T47D (cell line): Measurements from ENCODE around the gene CSNK1E.
A peak's percentile ranks its signal among the peaks of the same experiment; 100 is the strongest.

Experiments used
- DNase-seq, 2 experiments: peaks; one replicate each; pipeline versions ENCODE4 v3.0.0 to v3.0.0-alpha.2; 2011 to 2012; ENCODE audit warnings: low read depth in 1 of 2, low spot score in 1 of 2
- JUND ChIP-seq: IDR thresholded peaks from 2 replicates; pipeline ENCODE4 v1.6.1; 2012; ENCODE audit warnings: low read depth
- in situ Hi-C: cut with HindIII; loops from 2 replicates; pipeline ENCODE4 v1.10.0; 2016; ENCODE audit warnings: low sequenced_read_pairs, low pct_unique_long_range_greater_than_20kb

The CSNK1E gene

DNA sequence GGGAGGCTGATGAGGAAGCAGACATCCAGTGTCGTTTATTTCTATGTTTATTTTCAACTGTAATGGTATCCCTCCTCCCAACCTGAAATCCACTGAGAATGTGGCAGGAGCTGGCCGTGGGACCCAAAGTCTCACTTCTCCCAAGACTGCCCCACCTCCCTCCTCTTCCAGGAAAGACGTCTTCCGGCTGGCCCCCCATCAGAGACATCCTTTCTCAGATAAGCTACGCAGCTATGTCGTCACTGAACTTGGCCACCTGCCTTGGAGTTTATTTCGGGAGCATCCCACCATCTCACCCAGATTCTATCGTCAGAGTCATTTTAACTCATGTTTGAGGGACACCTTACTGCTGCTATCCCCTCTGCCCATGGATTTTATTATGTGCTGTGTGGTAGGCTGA lies 58.3 kb downstream of the CSNK1E start:
- in situ Hi-C loops, result no loop called here
- DNase-seq, result no peak
- TF ChIP-seq JUND, result no peak

DNA sequence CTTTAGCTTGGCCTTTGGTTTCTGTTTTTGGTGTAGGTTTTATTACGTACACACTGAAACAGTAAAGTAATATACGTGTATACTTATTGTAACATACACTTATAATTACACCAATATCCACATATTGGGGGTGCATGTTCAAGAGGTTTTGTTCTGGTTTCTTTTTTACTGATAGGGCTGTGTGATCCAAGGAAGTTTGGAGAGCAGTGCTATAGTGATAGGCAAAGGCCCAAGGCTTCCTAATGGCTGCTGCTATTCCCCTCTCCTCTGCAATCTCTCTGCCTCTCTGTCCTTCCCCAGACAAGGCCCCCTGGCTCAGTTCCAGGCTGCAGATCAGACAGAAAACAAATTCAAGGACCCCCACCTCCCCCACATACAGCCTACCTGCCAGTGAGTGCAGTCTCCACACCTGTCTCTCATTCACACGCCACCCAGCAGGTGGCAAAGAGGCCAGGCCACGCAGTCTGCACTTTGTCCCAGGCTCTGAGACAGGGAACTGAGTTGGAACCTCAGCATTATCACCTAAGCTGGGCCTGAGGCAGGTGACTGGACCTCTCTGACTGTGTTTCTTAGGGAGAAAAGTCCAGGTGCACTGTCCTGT lies 59.5 kb downstream of the CSNK1E start:
- DNase-seq, result peak in 1 of 2 experiments; percentile 27
- in situ Hi-C loops, result no loop called here
- TF ChIP-seq JUND, result no peak

DNA sequence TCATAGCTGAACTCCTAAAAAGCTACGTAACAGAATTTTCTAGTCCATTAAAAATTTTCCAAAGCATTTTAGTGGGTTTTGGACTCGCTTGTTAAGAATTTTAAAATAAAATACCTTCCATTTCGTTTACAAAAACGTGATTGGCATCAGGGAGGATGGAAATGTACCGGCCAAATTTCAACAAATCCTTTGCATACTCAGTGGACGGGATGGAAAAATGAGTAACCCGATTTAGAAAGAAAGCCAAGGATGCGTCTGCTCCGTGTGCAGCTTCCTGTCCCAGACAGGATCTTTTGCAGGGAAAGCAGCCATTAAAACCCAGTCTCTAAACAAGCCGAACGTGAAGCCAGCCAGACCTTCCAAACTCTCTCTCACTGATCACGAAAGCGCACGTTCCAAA lies 60.1 kb downstream of the CSNK1E start:
- TF ChIP-seq JUND, result no peak
- in situ Hi-C loops, result no loop called here
- DNase-seq, result no peak

DNA sequence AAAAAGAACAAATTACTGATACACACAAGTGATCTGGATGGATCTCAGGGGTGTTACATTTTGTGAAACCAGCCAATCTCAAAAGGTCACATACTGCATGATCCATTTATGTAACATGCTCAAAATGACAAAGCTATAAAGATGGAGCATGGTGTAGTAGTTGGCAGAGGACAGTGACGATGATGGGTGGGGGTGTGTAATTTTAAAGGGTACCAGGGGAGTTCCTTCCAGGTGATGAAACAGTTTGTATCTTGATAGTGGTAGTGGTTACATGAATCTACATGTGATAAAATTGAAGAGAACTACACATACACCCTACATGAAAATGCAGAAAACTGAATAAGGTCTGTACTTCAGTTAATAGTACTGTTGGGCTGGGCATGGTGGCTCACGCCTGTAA lies 61.5 kb downstream of the CSNK1E start:
- no peak for DNase-seq
- TF ChIP-seq JUND, result no peak
- in situ Hi-C loops, result no loop called here

DNA sequence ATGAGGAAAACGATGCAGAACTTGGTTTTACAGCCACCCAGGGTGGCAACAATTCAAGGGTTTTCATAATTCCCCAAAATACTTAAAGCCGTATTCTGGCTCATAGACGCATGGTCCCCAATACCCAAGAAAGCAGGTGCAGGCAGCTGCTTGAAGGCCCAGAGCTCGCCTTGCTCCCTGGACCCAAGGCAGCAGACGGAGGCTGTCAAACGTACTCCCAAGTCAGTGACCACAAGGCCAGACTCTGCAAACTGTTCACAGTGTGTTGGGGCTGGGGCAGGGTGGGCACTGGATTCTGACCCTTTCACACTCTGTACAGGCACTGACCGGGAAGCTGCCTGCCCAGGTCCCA lies 65.9 kb downstream of the CSNK1E start:
- TF ChIP-seq JUND, result no peak
- in situ Hi-C loops, result no loop called here
- no peak for DNase-seq

DNA sequence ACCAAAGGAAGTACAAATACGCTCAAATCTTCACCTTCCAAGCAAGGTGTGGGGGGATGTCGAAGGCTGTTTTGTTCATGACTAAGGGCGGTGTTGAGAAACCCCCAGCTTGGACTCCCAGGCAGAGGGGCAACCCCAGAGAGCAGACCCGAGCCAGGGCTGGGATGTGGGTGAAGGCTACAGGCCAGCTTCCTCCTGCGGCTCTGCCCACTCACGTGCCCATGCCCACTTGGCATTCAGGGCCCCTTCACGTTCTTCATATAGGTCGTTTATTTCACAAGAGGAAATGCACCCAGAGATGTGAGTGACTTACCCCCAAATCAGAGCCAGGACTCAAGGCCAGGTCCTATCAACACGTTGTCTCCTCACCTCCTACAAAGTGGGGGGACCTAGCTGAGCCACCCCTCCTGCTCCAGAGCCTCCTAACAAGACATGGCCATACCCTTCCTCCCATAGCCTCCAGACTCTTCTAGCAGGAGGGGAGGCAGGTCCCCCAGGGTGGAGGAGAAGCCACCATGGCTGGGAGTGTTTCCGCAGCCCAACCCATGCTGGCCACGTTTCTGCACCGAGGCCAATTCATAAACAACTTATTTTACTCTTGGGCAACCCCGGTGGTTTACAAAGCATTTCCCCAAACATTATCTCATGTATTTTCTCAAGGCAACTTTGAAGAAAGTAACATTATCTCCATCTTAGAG lies 66.4 kb downstream of the CSNK1E start:
- in situ Hi-C loops, result no loop called here
- DNase-seq, result no peak
- no peak for TF ChIP-seq JUND

DNA sequence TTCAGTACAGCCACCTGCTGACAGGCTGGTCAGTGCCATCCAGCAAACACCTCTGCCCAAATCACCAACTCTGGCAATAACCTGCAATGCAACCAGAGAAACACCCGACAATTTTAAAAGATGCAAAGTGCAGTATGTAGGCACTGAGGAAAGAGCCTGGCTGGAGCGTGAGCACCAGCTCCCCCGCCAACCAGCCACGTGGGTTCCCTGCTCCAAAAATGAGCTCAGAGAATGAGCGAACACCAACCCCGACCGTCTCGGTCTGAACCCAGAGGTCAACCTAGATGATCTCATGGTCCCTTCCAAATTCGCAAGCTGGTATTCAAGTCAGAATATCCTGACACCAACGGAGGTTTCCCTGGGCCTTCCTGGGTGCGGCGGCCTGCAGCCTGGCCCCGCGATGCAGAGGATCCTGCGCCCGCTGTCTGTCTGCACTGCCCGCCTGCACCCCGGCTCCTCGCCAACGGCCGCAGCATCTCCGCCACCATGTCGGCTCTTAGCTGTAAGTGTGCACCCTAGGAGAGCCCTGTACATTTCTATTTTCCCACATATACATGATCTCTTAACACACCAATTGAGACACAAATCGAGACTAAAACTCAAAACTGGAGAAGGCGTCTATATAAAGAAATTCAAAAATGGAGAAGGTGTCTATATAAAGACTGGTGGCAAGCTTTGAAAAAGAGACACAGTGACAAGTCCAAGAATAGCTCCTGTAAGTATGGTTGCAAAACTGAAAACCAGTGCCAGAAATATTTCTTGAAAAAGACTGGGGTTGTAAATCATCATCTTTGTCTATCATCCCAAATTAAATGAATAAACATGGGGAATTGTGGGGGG lies 67.2 kb downstream of the CSNK1E start:
- no peak for DNase-seq
- TF ChIP-seq JUND, result no peak
- in situ Hi-C loops, result no loop called here

DNA sequence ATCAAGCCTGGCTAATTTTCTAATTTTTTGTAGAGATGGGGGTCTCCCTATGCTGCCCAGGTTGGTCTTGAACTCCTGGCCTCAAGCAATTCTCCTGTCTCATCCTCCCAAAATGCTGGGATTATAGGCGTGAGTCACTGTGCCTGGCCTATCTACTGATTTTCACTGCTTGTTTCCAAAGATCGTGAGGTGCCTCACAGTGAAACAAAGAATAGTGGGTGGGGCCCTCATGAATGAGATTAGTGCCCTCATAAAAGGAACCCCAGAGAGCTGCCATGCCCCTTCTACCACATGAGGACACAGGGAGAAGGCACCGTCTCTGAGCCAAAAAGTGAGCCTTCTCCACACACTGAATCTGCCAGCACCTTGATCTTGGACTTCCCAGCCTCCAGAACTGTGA lies 67.9 kb downstream of the CSNK1E start:
- TF ChIP-seq JUND, result no peak
- DNase-seq, result no peak
- in situ Hi-C loops, result no loop called here

DNA sequence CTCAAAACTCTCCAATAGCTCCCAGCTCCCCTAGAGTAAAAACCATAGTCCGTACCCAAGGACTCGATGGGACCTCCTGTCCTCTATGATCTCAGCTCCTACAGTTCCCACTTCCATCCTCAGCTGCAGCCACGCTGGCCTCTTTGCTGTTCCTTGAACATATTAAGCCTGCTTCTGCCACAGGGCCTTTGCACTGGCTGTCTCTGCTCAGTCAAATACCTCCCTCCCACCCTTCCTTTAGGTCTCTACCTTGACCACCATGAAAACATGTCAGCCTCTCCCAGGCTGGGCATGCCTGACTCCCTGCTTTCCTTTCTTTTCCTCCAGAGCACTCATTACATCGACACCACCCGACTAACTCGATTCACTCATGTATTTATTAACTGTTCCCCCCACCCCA lies 69.0 kb downstream of the CSNK1E start:
- in situ Hi-C loops, result no loop called here
- DNase-seq, result no peak

DNA sequence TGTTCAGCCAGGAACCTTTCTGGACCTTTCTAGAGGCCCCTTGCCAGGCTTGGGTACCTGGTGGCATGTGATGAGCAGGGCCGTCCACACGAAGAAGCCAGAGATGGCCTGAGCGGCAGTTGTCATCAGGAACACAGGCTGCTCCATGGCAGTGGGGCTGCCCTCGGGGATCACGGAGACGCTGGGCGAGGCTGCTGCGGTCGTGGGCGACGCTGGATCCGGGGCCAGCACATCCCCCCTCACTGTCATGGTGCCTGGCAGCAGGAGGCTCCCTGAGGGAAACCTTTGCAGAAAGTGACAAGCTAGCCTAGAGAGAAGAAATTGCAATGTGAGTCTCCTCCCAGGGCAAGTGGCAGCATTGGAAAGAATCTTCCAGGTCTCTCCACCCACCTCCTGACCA lies 69.5 kb downstream of the CSNK1E start:
- no peak for DNase-seq
- no peak for TF ChIP-seq JUND
- in situ Hi-C loops, result no loop called here

More for the DNA sequence above, 69.0 kb downstream of the CSNK1E start:
- no peak for TF ChIP-seq JUND

DNA sequence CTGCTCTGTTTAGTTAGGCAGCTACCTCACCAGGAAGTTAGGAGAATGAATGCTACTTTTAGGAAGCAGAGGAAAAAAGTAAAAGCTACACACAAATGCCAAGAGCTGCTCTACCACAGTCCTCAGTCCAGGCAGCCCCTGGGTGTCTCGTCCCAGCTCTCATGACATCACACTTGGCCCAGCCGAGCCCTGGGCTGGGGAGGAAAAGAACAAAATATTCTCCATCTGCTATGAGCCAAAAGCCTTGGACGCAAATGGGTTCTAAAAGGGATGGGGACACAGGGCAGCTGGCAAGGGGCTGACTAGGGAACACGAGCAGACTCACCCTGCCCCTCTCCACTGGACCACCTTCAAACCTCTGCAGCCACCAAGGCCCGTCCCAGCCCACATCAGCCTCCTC lies 70.5 kb downstream of the CSNK1E start:
- no peak for TF ChIP-seq JUND
- no peak for DNase-seq
- in situ Hi-C loops, result no loop called here

DNA sequence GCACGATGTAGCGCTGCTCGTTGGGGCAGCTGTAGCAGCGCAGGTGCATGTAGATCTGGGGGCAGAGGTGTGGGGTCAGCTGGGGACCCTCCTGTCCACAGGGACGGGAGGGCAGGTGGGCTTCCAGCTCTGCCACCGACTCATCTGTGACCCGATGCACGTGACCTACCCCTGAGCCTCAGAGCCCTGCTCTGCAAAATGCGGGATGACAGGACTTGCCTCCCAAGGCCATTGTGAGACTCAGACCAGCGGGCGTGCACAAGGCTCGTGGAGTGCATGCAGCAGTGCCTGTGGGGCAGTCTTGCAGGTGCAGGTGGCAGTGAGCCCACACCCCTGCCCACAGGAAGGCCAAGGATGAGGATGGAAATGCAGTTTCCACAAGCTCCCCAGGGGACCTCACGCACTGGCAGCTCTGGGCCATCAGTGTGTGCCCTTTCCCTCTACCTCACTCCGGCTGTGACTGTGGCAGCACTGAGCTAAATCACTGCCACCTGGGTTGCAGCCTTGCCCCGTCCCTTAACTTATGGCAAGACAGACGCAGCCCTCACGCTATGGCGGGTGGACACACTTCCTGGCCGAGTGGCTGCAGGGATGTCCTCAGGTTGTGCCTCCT lies 71.1 kb downstream of the CSNK1E start:
- in situ Hi-C loops, result no loop called here
- TF ChIP-seq JUND, result no peak
- DNase-seq, result no peak

DNA sequence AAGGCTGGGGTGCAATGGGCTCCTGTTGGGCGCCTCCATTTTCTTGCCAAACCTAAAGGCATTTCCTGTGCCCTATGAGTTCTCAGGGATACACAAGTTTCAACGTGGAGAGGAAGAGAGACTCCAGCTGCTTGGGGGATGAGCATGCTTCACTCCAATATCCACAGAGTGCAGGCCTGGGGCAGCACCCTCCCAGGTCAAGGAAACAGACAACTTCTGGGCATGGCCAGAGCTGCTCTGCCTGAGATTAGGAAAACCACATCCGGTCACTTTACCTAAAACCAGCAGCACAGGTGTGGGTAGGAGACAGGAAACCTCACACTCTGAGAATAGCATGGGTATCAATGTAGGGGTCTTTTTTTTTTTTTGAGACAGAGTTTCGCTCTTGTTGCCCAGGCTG lies 73.1 kb downstream of the CSNK1E start:
- no peak for TF ChIP-seq JUND
- in situ Hi-C loops, result no loop called here
- no peak for DNase-seq
